Adrenal gland (tissue), 5 donors: Measurements from ENCODE around the gene ADAMTSL5.

Experiments
- POLR2A ChIP-seq, 2 donors: fragments of 450-650 bp; IDR thresholded peaks; one replicate each; pipeline ENCODE4 v1.6.1; 2017; ENCODE audit warnings: antibody characterized with exemption in 2 of 2, mild to moderate bottlenecking in 2 of 2, moderate library complexity in 1 of 2
- TF ChIP-seq, protein P1 (sequence below), 6 experiments: fragments of 450-650 bp in 4 of 6; fragments of 200-600 bp in 2 of 6; sonication (generic) in 1 of 6; IDR thresholded peaks; 1 replicate in 5 of 6; 2 replicates in 1 of 6; pipeline versions ENCODE4 v1.5.1 to v1.8.0; 2016 to 2021; ENCODE audit warnings: antibody characterized with exemption in 6 of 6, mild to moderate bottlenecking in 2 of 6, moderate library complexity in 1 of 6
- donor health status: DM: no; HTN: no; CAD: no.

DNA sequence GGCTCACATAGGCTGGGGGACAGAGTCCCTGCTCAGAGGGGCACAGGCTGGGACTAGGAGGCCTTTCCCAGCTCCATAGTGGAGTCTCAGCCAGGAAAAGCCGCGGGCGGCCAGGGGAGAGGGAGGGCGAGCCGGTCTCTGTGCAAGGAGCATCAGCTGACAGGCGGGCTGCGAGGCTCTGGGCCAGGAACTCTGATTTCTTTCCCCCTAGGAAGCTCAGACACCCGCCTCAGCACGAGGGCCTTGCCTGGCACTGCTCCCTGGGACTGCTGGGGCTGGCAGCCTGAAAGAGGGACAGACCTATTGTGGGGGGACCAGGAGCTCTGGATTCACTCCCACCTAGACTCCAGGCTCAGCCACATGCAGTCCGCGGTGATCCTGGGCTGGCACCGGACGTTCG, 8.8 kb upstream of the ADAMTSL5 start:
- TF ChIP-seq, protein P1, sequence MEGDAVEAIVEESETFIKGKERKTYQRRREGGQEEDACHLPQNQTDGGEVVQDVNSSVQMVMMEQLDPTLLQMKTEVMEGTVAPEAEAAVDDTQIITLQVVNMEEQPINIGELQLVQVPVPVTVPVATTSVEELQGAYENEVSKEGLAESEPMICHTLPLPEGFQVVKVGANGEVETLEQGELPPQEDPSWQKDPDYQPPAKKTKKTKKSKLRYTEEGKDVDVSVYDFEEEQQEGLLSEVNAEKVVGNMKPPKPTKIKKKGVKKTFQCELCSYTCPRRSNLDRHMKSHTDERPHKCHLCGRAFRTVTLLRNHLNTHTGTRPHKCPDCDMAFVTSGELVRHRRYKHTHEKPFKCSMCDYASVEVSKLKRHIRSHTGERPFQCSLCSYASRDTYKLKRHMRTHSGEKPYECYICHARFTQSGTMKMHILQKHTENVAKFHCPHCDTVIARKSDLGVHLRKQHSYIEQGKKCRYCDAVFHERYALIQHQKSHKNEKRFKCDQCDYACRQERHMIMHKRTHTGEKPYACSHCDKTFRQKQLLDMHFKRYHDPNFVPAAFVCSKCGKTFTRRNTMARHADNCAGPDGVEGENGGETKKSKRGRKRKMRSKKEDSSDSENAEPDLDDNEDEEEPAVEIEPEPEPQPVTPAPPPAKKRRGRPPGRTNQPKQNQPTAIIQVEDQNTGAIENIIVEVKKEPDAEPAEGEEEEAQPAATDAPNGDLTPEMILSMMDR (IDR thresholded peaks at IDR 0.05), result no peak
- TF ChIP-seq POLR2A (IDR thresholded peaks at IDR 0.05), result no peak
